H9 (cell line): ENCODE results near the gene LRMDA. TPM values are rescaled to one million over a fixed set of nuclear protein-coding genes. Genes with fewer than 3 reads are reported as not detected.

ENCODE experiments used
- DNase-seq: peaks from one replicate; pipeline ENCODE4 v3.0.0-alpha.2; 2017
- H2AFZ ChIP-seq: one replicate; pipeline ENCODE4 v1.6.1; 2013; ENCODE audit warnings: mild to moderate bottlenecking, low read length, control low read depth, moderate library complexity
- H2AK5ac ChIP-seq: 2 replicates; pipeline ENCODE4 v1.6.1; 2013; ENCODE audit warnings: low read length, control low read depth, mixed read lengths; ENCODE audit not compliant: insufficient read length
- H2BK120ac ChIP-seq: one replicate; pipeline ENCODE4 v1.6.1; 2013; ENCODE audit warnings: low read depth, mild to moderate bottlenecking, low read length, control low read depth, inconsistent platforms; ENCODE audit not compliant: poor library complexity, severe bottlenecking
- H2BK12ac ChIP-seq: 2 replicates; pipeline ENCODE4 v1.6.1; 2013; ENCODE audit warnings: low read length, control low read depth, mixed read lengths, low read depth; ENCODE audit not compliant: insufficient read length
- H2BK15ac ChIP-seq: 2 replicates; pipeline ENCODE4 v1.6.1; 2013; ENCODE audit warnings: low read depth, low read length, control low read depth
- H2BK20ac ChIP-seq: one replicate; pipeline ENCODE4 v1.6.1; 2013; ENCODE audit warnings: low read depth, mild to moderate bottlenecking, low read length, control low read depth, inconsistent platforms; ENCODE audit not compliant: poor library complexity, severe bottlenecking
- H2BK5ac ChIP-seq: 2 replicates; pipeline ENCODE4 v1.6.1; 2013; ENCODE audit warnings: low read length, control low read depth, mixed read lengths; ENCODE audit not compliant: insufficient read length
- H3K14ac ChIP-seq: 2 replicates; pipeline ENCODE4 v1.6.1; 2013; ENCODE audit warnings: low read length, control low read depth; ENCODE audit not compliant: insufficient read depth
- H3K18ac ChIP-seq: 2 replicates; pipeline ENCODE4 v1.6.1; 2013; ENCODE audit warnings: low read depth, mild to moderate bottlenecking, mixed read lengths, low read length, control low read depth; ENCODE audit not compliant: insufficient read length
- H3K23ac ChIP-seq: 2 replicates; pipeline ENCODE4 v1.6.1; 2013; ENCODE audit warnings: low read length, control low read depth, mixed read lengths, low read depth; ENCODE audit not compliant: insufficient read length
- H3K23me2 ChIP-seq: 2 replicates; pipeline ENCODE4 v1.6.1; 2013; ENCODE audit warnings: low read depth, mild to moderate bottlenecking, mixed read lengths, low read length, control low read depth; ENCODE audit not compliant: insufficient read length, poor library complexity, severe bottlenecking
- H3K27ac ChIP-seq: 2 replicates; pipeline ENCODE4 v1.5.1; 2013; ENCODE audit warnings: low read length, control low read depth, mixed read lengths, low read depth; ENCODE audit not compliant: insufficient read length
- H3K27me3 ChIP-seq: 2 replicates; pipeline ENCODE4 v1.6.1; 2013; ENCODE audit warnings: low read length, control low read depth, inconsistent platforms; ENCODE audit not compliant: insufficient read depth
- H3K4ac ChIP-seq: 2 replicates; pipeline ENCODE4 v1.6.1; 2013; ENCODE audit warnings: low read depth, mild to moderate bottlenecking, control low read depth, inconsistent platforms, low read length, moderate library complexity
- H3K4me1 ChIP-seq: 2 replicates; pipeline ENCODE4 v1.6.1; 2013; ENCODE audit warnings: low read length, control low read depth, inconsistent platforms; ENCODE audit not compliant: insufficient read depth
- H3K4me2 ChIP-seq: 2 replicates; pipeline ENCODE4 v1.6.1; 2013; ENCODE audit warnings: low read length, control low read depth, mixed read lengths; ENCODE audit not compliant: insufficient read length, insufficient read depth
- H3K56ac ChIP-seq: 2 replicates; pipeline ENCODE4 v1.6.1; 2013; ENCODE audit warnings: low read depth, mild to moderate bottlenecking, mixed read lengths, low read length, control low read depth; ENCODE audit not compliant: insufficient read length
- H3K79me1 ChIP-seq: 2 replicates; pipeline ENCODE4 v1.6.1; 2013; ENCODE audit warnings: low read depth, mild to moderate bottlenecking, moderate library complexity, low read length, control low read depth, inconsistent platforms; ENCODE audit not compliant: insufficient read depth, poor library complexity, severe bottlenecking
- H3K79me2 ChIP-seq: 2 replicates; pipeline ENCODE4 v1.6.1; 2013; ENCODE audit warnings: low read length, control low read depth, inconsistent platforms; ENCODE audit not compliant: insufficient read depth
- H3K9ac ChIP-seq: 2 replicates; pipeline ENCODE4 v1.6.1; 2013; ENCODE audit warnings: low read length, control low read depth, mixed read lengths; ENCODE audit not compliant: insufficient read length; ENCODE audit errors: extremely low read depth
- H3K9me3 ChIP-seq: one replicate; pipeline ENCODE4 v1.6.1; 2013; ENCODE audit warnings: low read depth, low read length, inconsistent platforms; ENCODE audit not compliant: control insufficient read depth
- H3T11ph ChIP-seq: one replicate; pipeline ENCODE4 v1.6.1; 2013; ENCODE audit warnings: mild to moderate bottlenecking, low read length, control low read depth, inconsistent platforms
- H4K20me1 ChIP-seq: one replicate; pipeline ENCODE4 v1.6.1; 2013; ENCODE audit not compliant: control insufficient read depth, insufficient read length, insufficient read depth
- H4K5ac ChIP-seq: 2 replicates; pipeline ENCODE4 v1.6.1; 2013; ENCODE audit warnings: low read depth, mild to moderate bottlenecking, mixed read lengths, low read length, control low read depth; ENCODE audit not compliant: insufficient read length
- H4K8ac ChIP-seq: replicated peaks from 2 replicates; pipeline ENCODE4 v1.6.1; 2013; ENCODE audit warnings: low read length, control low read depth, mixed read lengths, low read depth; ENCODE audit not compliant: insufficient read length
- H4K91ac ChIP-seq: 2 replicates; pipeline ENCODE4 v1.6.1; 2013; ENCODE audit warnings: low read depth, mild to moderate bottlenecking, moderate library complexity, mixed read lengths, low read length, control low read depth; ENCODE audit not compliant: insufficient read length
- H3K27ac Mint-ChIP-seq, 3 experiments: 2 replicates in 2 of 3; 3 replicates in 1 of 3; pipeline ENCODE4 v1.8.0; 2020 to 2021; ENCODE audit warnings: mixed read lengths in 3 of 3, mild to moderate bottlenecking in 1 of 3, moderate library complexity in 1 of 3
- H3K27me3 Mint-ChIP-seq: 2 replicates; pipeline ENCODE4 v1.8.0; 2021; ENCODE audit warnings: low read depth, mild to moderate bottlenecking, moderate library complexity, mixed read lengths
- H3K36me3 Mint-ChIP-seq, 3 experiments: 2 replicates in 2 of 3; 3 replicates in 1 of 3; pipeline ENCODE4 v1.8.0; 2020 to 2021; ENCODE audit warnings: low read depth in 3 of 3, mixed read lengths in 3 of 3; ENCODE audit not compliant: insufficient read depth in 1 of 3
- H3K4me1 Mint-ChIP-seq, 2 experiments: 2 replicates each; pipeline ENCODE4 v1.8.0; 2020; ENCODE audit warnings: mixed read lengths in 2 of 2
- H3K4me3 Mint-ChIP-seq, 2 experiments: 2 replicates in 1 of 2; 3 replicates in 1 of 2; pipeline ENCODE4 v1.8.0; 2020 to 2021; ENCODE audit warnings: mild to moderate bottlenecking in 2 of 2, mixed read lengths in 2 of 2, moderate library complexity in 1 of 2
- H3K9me3 Mint-ChIP-seq, 2 experiments: 2 replicates in 1 of 2; 3 replicates in 1 of 2; pipeline ENCODE4 v1.8.0; 2020; ENCODE audit warnings: mild to moderate bottlenecking in 2 of 2, mixed read lengths in 2 of 2, moderate library complexity in 1 of 2
- CTCF ChIP-seq: fragments of 200-600 bp; sonication (generic); conservative IDR thresholded peaks from 3 replicates; pipeline ENCODE4 v1.8.0; 2021; ENCODE audit warnings: antibody characterized with exemption, mild to moderate bottlenecking
- WGBS: extraction: QIAGEN DNeasy Blood & Tissue Kit; methylation state at CpG from one replicate; pipeline ENCODE4 v1.1.7; 2013; ENCODE audit warnings: missing lambda C conversion rate, low lambda C conversion rate, mixed read lengths; ENCODE audit not compliant: insufficient read length; ENCODE audit errors: extremely low coverage; 5-methylcytosine and 5-hydroxymethylcytosine counted together
- total RNA-seq: library from RNA; stranded (reverse); gene quantifications from 2 replicates; pipeline ENCODE4 v1.2.1, GENCODE V29; 2021

The LRMDA gene
- total RNA-seq, 1 experiment from 2014 or later, result 1.8 TPM

GRCh38 chr10:76337641-76338040 is 906.2 kb downstream of the LRMDA start:
- Mint-ChIP-seq H3K27ac (no peak overlapping the region), H3K27me3 (no peaks in the 10 kb centered on the region), H3K36me3 (peaks cover 0 to 6% (median 5%) of the 10 kb centered on the region in 3 experiments; a peak in 5 of 7 replicates), H3K4me1 (peaks cover 23 to 25% of the 10 kb centered on the region in 2 experiments), H3K9me3 (peaks cover 0 to 3% of the 10 kb centered on the region in 2 experiments; a peak in 1 of 5 replicates), H3K4me3 (no peak overlapping the region)
- Histone ChIP-seq H3K79me1 (no peaks in the 10 kb centered on the region), H3K4me1 (peaks cover 7% of the 10 kb centered on the region), H3K27me3 (no peaks in the 10 kb centered on the region), H3K14ac (no peak overlapping the region), H2BK15ac (no peak overlapping the region), H3K79me2 (no peaks in the 10 kb centered on the region), H2BK120ac (no peak overlapping the region), H3K9me3 (no peaks in the 10 kb centered on the region), H3K18ac (no peak overlapping the region), H3T11ph (no peak overlapping the region), H3K4me2 (no peak overlapping the region), H3K4ac (no peak overlapping the region), H2BK20ac (no peak overlapping the region), H2BK12ac (no peak overlapping the region), H4K5ac (no peak overlapping the region), H2AFZ (no peak overlapping the region), H4K20me1 (no peaks in the 10 kb centered on the region), H3K23me2 (no peaks in the 10 kb centered on the region), H4K91ac (no peak overlapping the region), H3K27ac (no peak overlapping the region), H3K23ac (no peak overlapping the region), H3K56ac (no peak overlapping the region), H2AK5ac (no peak overlapping the region), H2BK5ac (no peak overlapping the region), H3K9ac (no peak overlapping the region), H4K8ac (no peak overlapping the region)
- DNase-seq, result no peak
- no peak for TF ChIP-seq CTCF
- WGBS, result no CpG with 5 or more reads among the region's 1 CpG
